Endodermal cell (in vitro differentiated cells): Measurements from ENCODE around the gene TRIM41. TPM values are rescaled to one million over a fixed set of nuclear protein-coding genes. Genes with fewer than 3 reads are reported as not detected.

Experiments used
- DNase-seq: peaks from one replicate; pipeline ENCODE4 v3.0.0-alpha.2; 2017
- H3K27ac ChIP-seq: 2 replicates; pipeline ENCODE4 v1.5.1; 2013; ENCODE audit warnings: mild to moderate bottlenecking, low read depth, low read length, moderate library complexity
- H3K27me3 ChIP-seq: 2 replicates; pipeline ENCODE4 v1.6.1; 2013; ENCODE audit warnings: mild to moderate bottlenecking, low read length, moderate library complexity; ENCODE audit not compliant: insufficient read depth, control insufficient read depth, poor library complexity, severe bottlenecking
- H3K36me3 ChIP-seq: 2 replicates; pipeline ENCODE4 v1.7.0; 2013; ENCODE audit warnings: mild to moderate bottlenecking, low read length, moderate library complexity; ENCODE audit not compliant: control insufficient read depth, insufficient read depth
- H3K4me1 ChIP-seq: one replicate; pipeline ENCODE4 v1.7.0; 2013; ENCODE audit warnings: low read length; ENCODE audit not compliant: control insufficient read depth, insufficient read depth
- H3K4me3 ChIP-seq: 2 replicates; pipeline ENCODE4 v1.5.1; 2013; ENCODE audit warnings: mild to moderate bottlenecking, low read length, moderate library complexity
- H3K9ac ChIP-seq: 2 replicates; pipeline ENCODE4 v1.6.1; 2013; ENCODE audit warnings: mild to moderate bottlenecking, low read length, moderate library complexity; ENCODE audit not compliant: poor library complexity, severe bottlenecking; ENCODE audit errors: extremely low read depth
- H3K9me3 ChIP-seq: 2 replicates; pipeline ENCODE4 v1.6.1; 2013; ENCODE audit warnings: mild to moderate bottlenecking, low read length, moderate library complexity; ENCODE audit not compliant: control insufficient read depth
- H3K27ac Mint-ChIP-seq: 2 replicates; pipeline ENCODE4 v1.8.0; 2020; ENCODE audit warnings: mixed read lengths
- H3K27me3 Mint-ChIP-seq: 2 replicates; pipeline ENCODE4 v1.8.0; 2021; ENCODE audit warnings: mild to moderate bottlenecking, mixed read lengths; ENCODE audit not compliant: insufficient read depth
- H3K36me3 Mint-ChIP-seq: 2 replicates; pipeline ENCODE4 v1.8.0; 2020; ENCODE audit warnings: low read depth, mixed read lengths
- H3K4me1 Mint-ChIP-seq: 2 replicates; pipeline ENCODE4 v1.8.0; 2020; ENCODE audit warnings: mixed read lengths
- H3K4me3 Mint-ChIP-seq: 2 replicates; pipeline ENCODE4 v1.8.0; 2020; ENCODE audit warnings: mild to moderate bottlenecking, moderate library complexity, mixed read lengths
- H3K9me3 Mint-ChIP-seq: 2 replicates; pipeline ENCODE4 v1.8.0; 2020; ENCODE audit warnings: mild to moderate bottlenecking, mixed read lengths
- CTCF ChIP-seq: fragments of 200-600 bp; sonication (generic); conservative IDR thresholded peaks from 2 replicates; pipeline ENCODE4 v1.5.0; 2021; ENCODE audit warnings: antibody characterized with exemption, mild to moderate bottlenecking
- WGBS, 2 experiments: methylation state at CpG; one replicate each; pipeline versions ENCODE4 v1.1.5 to v1.1.7; 2013; ENCODE audit warnings: missing lambda C conversion rate in 2 of 2, mixed read lengths in 1 of 2; ENCODE audit not compliant: insufficient coverage in 1 of 2, insufficient read length in 1 of 2; 5-methylcytosine and 5-hydroxymethylcytosine counted together
- total RNA-seq, 2 donors: library from RNA; stranded (reverse); fragmentation: NEBNext Ultra II Directional in 1 of 2; extraction: Animal tissue kit (Norgen Biotek cat#: 25700) in 1 of 2; gene quantifications; 2 replicates in 1 of 2; 3 replicates in 1 of 2; pipeline ENCODE4 v1.2.1, GENCODE V29; 2021

The TRIM41 gene
- total RNA-seq, 2 donors from 2014 or later = 37.5 to 41.7 TPM

DNA sequence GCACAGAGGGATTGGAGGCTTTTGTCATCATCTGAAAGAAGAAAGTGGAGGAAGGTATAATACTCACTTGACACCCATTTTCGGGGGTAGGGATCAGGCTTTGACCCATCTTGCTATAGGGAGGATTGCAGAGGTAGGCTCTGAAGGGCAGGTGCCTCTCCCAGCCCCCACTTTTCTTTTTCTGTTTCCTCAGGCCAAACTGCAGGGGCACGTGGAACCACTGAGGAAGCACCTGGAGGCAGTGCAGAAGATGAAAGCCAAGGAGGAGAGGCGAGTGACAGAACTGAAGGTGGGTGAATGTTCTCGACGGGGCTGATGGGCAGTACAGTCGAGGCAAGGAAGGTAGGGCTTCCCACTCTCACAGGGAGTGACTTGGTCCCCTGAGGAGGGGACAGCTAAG is 7.5 kb downstream of the TRIM41 start:
- Histone ChIP-seq H3K9me3 (no peaks in the 10 kb centered on the region), H3K27me3 (no peaks in the 10 kb centered on the region), H3K4me3 (no peak overlapping the region), H3K36me3 (peaks cover 57% of the 10 kb centered on the region), H3K4me1 (no peaks in the 10 kb centered on the region), H3K9ac (no peak overlapping the region), H3K27ac (no peak overlapping the region)
- Mint-ChIP-seq H3K27me3 (no peaks in the 10 kb centered on the region), H3K36me3 (peaks cover 52% of the 10 kb centered on the region), H3K27ac (no peak overlapping the region), H3K9me3 (no peaks in the 10 kb centered on the region), H3K4me1 (peaks cover 1% of the 10 kb centered on the region), H3K4me3 (no peak overlapping the region)
- 96 to 97% methylated on average over 5 to 6 of the region's 6 CpGs for WGBS, 2 experiments
- DNase-seq = no peak
- TF ChIP-seq CTCF = no peak

- no peak overlapping the region for H3K4me3 ChIP-seq
- H3K9me3 Mint-ChIP-seq = no peaks in the 10 kb centered on the region
- H3K9ac ChIP-seq = no peak overlapping the region
- H3K27ac ChIP-seq = no peak overlapping the region
- DNase-seq = no peak
- WGBS, 2 experiments = 92 to 100% methylated on average over 2 to 7 of the region's 7 CpGs
- H3K27me3 Mint-ChIP-seq = no peaks in the 10 kb centered on the region
- no peaks in the 10 kb centered on the region for H3K9me3 ChIP-seq
- H3K36me3 ChIP-seq = peaks cover 63% of the 10 kb centered on the region
- peaks cover 59% of the 10 kb centered on the region for H3K36me3 Mint-ChIP-seq
- no peak overlapping the region for H3K4me3 Mint-ChIP-seq
- H3K27ac Mint-ChIP-seq = peak overlapping the region; percentile 3
- no peak for TF ChIP-seq CTCF
- H3K27me3 ChIP-seq = no peaks in the 10 kb centered on the region
- no peaks in the 10 kb centered on the region for H3K4me1 ChIP-seq
- no peaks in the 10 kb centered on the region for H3K4me1 Mint-ChIP-seq
Measured at GRCh38 chr5:181231432-181231831, 8.4 kb downstream of the TRIM41 start.

- Histone ChIP-seq H3K27me3 (no peaks in the 10 kb centered on the region), H3K9me3 (no peaks in the 10 kb centered on the region), H3K9ac (no peak overlapping the region), H3K36me3 (peaks cover 65% of the 10 kb centered on the region), H3K4me1 (no peaks in the 10 kb centered on the region), H3K4me3 (no peak overlapping the region), H3K27ac (no peak overlapping the region)
- Mint-ChIP-seq H3K27ac (no peak overlapping the region), H3K4me3 (no peak overlapping the region), H3K4me1 (no peaks in the 10 kb centered on the region), H3K27me3 (no peaks in the 10 kb centered on the region), H3K36me3 (peaks cover 67% of the 10 kb centered on the region), H3K9me3 (no peaks in the 10 kb centered on the region)
- DNase-seq = no peak
- WGBS, 2 experiments = 93 to 97% methylated on average over 11 to 18 of the region's 18 CpGs
- no peak for TF ChIP-seq CTCF
Measured at GRCh38 chr5:181232593-181232992, 9.5 kb downstream of the TRIM41 start.
